Endothelial cell of umbilical vein (primary cell): ENCODE results near the gene GPR61.

Experiments used
- CTCF ChIP-seq, 2 donors: IDR thresholded peaks; 1 replicate in 1 of 2; 2 replicates in 1 of 2; pipeline ENCODE4 v1.5.1; 2011; ENCODE audit warnings: low read length in 2 of 2, mild to moderate bottlenecking in 2 of 2, moderate library complexity in 2 of 2, control low read depth in 1 of 2, inconsistent platforms in 1 of 2, low read depth in 1 of 2; ENCODE audit not compliant: insufficient read depth in 1 of 2; ENCODE audit errors: extremely low read depth in 1 of 2
- FOS ChIP-seq: IDR thresholded peaks from 2 replicates; pipeline ENCODE4 v1.6.1; 2011; ENCODE audit warnings: mild to moderate bottlenecking, low read length, moderate library complexity, borderline replicate concordance; ENCODE audit not compliant: insufficient read depth
- MAX ChIP-seq: IDR thresholded peaks from 2 replicates; pipeline ENCODE4 v1.6.1; 2011; ENCODE audit not compliant: insufficient read depth, insufficient read length
- POLR2AphosphoS5 ChIP-seq: IDR thresholded peaks from 2 replicates; pipeline ENCODE4 v1.6.1; 2012; ENCODE audit warnings: low read depth, mild to moderate bottlenecking, control low read depth, low read length, moderate library complexity; ENCODE audit not compliant: insufficient read depth

- TF ChIP-seq MAX, result no peak
- no peak for TF ChIP-seq POLR2AphosphoS5
- no peak for TF ChIP-seq FOS
- TF ChIP-seq CTCF (IDR thresholded peaks at IDR 0.05; ENCODE audit: extremely low read depth in 1 of 2, insufficient read depth in 1 of 2, low read depth in 1 of 2, low read length in 2 of 2), result no peak
Measured at GRCh38 chr1:109569323-109569722, 29.7 kb downstream of the GPR61 start.
